ENCODE measurements around the gene SLC24A4.

Gene SLC24A4

DNA sequence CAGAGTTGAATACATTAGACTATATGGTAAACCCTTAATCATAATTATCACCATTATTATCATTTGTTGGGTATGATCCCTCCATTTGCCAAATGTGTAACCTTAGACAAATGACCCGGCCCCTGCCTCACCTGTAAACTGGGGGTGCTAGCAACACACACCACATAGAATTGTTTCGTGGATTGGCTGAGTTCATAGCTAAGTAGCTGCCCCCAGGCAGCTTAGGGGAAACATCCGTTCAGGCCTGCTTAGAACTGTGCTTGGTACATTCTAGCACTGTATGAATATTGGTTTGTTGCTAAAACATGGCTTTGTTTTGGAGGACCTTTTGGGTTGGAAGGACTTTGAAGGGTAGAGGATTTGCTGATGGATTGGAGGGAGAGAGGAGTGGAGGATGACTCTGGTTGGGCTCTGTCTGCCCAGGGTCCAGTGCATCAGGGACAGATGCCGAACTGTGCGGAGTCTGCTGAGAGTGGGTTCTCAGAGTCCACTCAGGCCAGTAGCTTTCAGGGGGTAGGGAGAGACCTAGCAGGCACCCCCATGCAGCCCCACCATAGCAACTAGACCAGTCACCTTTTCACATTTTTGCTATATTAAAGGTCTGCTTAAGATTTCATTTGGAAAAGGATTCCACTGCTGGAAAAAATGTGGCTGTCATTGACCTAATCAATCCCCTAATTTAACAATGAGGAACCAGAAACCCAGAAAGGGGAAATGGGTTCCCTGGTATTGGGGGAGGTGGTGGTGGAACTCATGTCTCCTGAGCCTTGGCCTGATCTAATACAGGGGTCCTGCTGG is 192.8 kb downstream of the SLC24A4 start:
- Histone ChIP-seq H3K36me3 (replicated peaks) (no peaks in the 10 kb centered on the region), H3K4me3 (ENCODE audit: low read depth, low read length) (no peak overlapping the region), H3K27me3 (replicated peaks) (no peaks in the 10 kb centered on the region), H3K27ac (no peak overlapping the region)
- no peak for TF ChIP-seq CTCF (IDR thresholded peaks at IDR 0.05; ENCODE audit: low read depth, low read length, missing control alignments)
- in situ Hi-C loops (cut with HindIII; ENCODE audit: low pct_ligation_motif_present, low sequenced_read_pairs) = no loop called here
- DNase-seq = no peak

GRCh38 chr14:92516344-92516965 is 193.5 kb downstream of the SLC24A4 start:
- in situ Hi-C loops (cut with HindIII; ENCODE audit: low pct_ligation_motif_present, low sequenced_read_pairs) = no loop called here
- H3K27ac ChIP-seq = no peak overlapping the region
- DNase-seq = no peak
- no peak for TF ChIP-seq CTCF (IDR thresholded peaks at IDR 0.05; ENCODE audit: low read depth, low read length, missing control alignments)
- no peaks in the 10 kb centered on the region for H3K36me3 ChIP-seq (replicated peaks)
- no peaks in the 10 kb centered on the region for H3K27me3 ChIP-seq (replicated peaks)
- no peak overlapping the region for H3K4me3 ChIP-seq (ENCODE audit: low read depth, low read length)

DNA sequence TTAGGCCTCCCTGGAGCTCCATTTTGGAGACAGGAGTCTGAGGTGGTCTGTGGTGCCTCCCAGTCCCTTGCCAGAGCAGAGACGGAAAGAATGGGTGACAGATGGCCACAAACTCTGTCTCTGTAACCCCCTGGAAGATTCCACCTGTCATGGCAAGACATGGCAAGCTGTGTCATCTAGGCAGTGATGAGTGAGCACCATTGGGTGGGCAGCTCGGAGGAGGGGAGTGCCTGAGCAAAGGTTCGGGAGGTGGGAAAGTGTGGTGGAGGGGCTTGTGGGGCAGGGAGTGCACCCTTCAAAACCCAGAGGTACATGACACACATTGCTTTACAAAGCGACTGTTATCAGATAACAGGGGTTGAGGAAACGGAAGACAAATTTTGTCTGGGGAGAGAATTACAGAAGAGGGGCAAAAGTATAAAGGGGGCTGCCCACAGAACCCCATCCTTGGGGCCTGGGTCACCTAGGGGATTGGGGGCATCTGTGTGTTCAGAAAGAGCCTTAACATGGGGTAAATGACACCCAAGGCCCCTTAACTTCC is 194.1 kb downstream of the SLC24A4 start:
- no peak for DNase-seq
- Histone ChIP-seq H3K36me3 (replicated peaks) (no peaks in the 10 kb centered on the region), H3K27ac (no peak overlapping the region), H3K4me3 (ENCODE audit: low read depth, low read length) (no peak overlapping the region), H3K27me3 (replicated peaks) (no peaks in the 10 kb centered on the region)
- no peak for TF ChIP-seq CTCF (IDR thresholded peaks at IDR 0.05; ENCODE audit: low read depth, low read length, missing control alignments)
- in situ Hi-C loops (cut with HindIII; ENCODE audit: low pct_ligation_motif_present, low sequenced_read_pairs) = no loop called here

GRCh38 chr14:92517761-92518160 is 194.8 kb downstream of the SLC24A4 start:
- no peaks in the 10 kb centered on the region for H3K36me3 ChIP-seq (replicated peaks)
- no peaks in the 10 kb centered on the region for H3K27me3 ChIP-seq (replicated peaks)
- in situ Hi-C loops (cut with HindIII; ENCODE audit: low pct_ligation_motif_present, low sequenced_read_pairs) = no loop called here
- no peak for TF ChIP-seq CTCF (IDR thresholded peaks at IDR 0.05; ENCODE audit: low read depth, low read length, missing control alignments)
- DNase-seq = no peak
- no peak overlapping the region for H3K27ac ChIP-seq
- H3K4me3 ChIP-seq (ENCODE audit: low read depth, low read length) = no peak overlapping the region

- in situ Hi-C loops (cut with HindIII; ENCODE audit: low pct_ligation_motif_present, low sequenced_read_pairs) = no loop called here
- no peak overlapping the region for H3K27ac ChIP-seq
These were observed 196.5 kb downstream of the SLC24A4 start for GRCh38 chr14:92519246-92520101.

More at GRCh38 chr14:92519246-92520101, 196.5 kb downstream of the SLC24A4 start:
- no peaks in the 10 kb centered on the region for H3K27me3 ChIP-seq (replicated peaks)
- H3K4me3 ChIP-seq (ENCODE audit: low read depth, low read length) = no peak overlapping the region
- no peaks in the 10 kb centered on the region for H3K36me3 ChIP-seq (replicated peaks)
- DNase-seq = no peak
- TF ChIP-seq CTCF (IDR thresholded peaks at IDR 0.05; ENCODE audit: low read depth, low read length, missing control alignments) = no peak

All from brain microvascular endothelial cell (primary cell).